ENCODE results near the gene MRPL51. TPM values are rescaled to one million over a fixed set of nuclear protein-coding genes. Genes with fewer than 3 reads are reported as not detected.

The MRPL51 gene
- total and polyA plus RNA-seq, 11 donors = 95.6 to 300 (median 223) TPM

DNA sequence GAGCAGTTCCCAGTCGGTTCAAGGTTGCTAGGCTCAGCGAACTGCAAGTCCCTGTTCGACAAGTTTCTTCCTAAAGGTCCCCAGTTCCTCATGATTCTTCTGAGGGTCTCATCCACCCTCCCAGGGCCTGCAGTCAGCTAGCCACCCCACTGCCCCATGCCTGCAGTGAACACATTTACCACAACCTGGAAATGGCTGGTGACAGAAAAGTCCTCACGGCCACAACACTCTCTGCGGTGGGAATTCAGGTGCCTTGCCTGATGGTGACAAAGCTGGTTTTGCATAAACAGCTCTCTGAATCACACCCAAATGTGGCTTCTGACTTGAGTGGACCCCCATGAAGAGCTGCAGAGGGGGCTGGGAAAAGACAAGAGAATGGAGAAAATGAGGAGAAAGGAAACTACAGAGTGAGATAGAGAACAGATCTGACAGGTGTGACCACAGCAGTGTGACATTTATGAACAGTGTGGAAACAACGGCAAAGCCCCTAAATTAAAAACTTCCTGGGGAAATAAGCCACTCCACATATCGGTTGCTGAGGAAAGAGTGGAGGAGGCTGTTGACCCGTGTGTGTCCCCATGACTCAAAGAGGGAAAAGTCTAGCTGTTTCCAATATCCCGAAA lies 49.6 kb downstream of the MRPL51 start:
- ATAC-seq = no peak
- Histone ChIP-seq H3K27ac (peak overlapping the region in 1 of 12 donors; percentile 30), H3K36me3 (peaks cover 0 to 50% (median 15%) of the 10 kb centered on the region in 9 donors), H3K4me1 (no peaks in the 10 kb centered on the region), H3K9me3 (no peaks in the 10 kb centered on the region), H3K4me3 (no peak overlapping the region), H3K27me3 (no peaks in the 10 kb centered on the region)
- intact Hi-C loops (cut with DNase I) = no loop called here
- WGBS, 4 donors = 63 to 72% (median 64%) methylated on average over 8 to 9 of the region's 9 CpGs
- TF ChIP-seq POLR2A (IDR thresholded peaks at IDR 0.05) (no peak), CTCF (IDR thresholded peaks at IDR 0.05) (no peak)
- DNase-seq = no peak

GRCh38 chr12:6442836-6443235 lies 50.2 kb downstream of the MRPL51 start:
- TF ChIP-seq POLR2A (IDR thresholded peaks at IDR 0.05) = no peak
- no peak for TF ChIP-seq CTCF (IDR thresholded peaks at IDR 0.05)
- Histone ChIP-seq H3K4me3 (no peak overlapping the region), H3K4me1 (no peaks in the 10 kb centered on the region), H3K27me3 (no peaks in the 10 kb centered on the region), H3K36me3 (peaks cover 0 to 47% (median 13%) of the 10 kb centered on the region in 9 donors), H3K27ac (no peak overlapping the region), H3K9me3 (no peaks in the 10 kb centered on the region)
- intact Hi-C loops (cut with DNase I) = no loop called here
- WGBS, 4 donors = 82 to 85% (median 83%) methylated on average over 9 of the region's 9 CpGs
- no peak for DNase-seq
- ATAC-seq = no peak

Other genes with a start within 250 kb of the MRPL51 start
- gene PLEKHG6, start 182.6 kb downstream of the MRPL51 start, total RNA-seq = 1 to 10 TPM in 1 of 9 donors, under 1 TPM in 2, not detected in 6; 0.16 to 2.8 (median 0.43) TPM
- gene PLEKHG6, start 182.6 kb downstream of the MRPL51 start, polyA plus RNA-seq = under 1 TPM; 0.11 to 0.33 TPM
- 100 to 1,000 TPM in 2 of 9 donors, 10 to 100 TPM in 7; 37.2 to 141 (median 54.2) TPM for gene TNFRSF1A, start 151.2 kb downstream of the MRPL51 start, total RNA-seq
- gene TNFRSF1A, start 151.2 kb downstream of the MRPL51 start, polyA plus RNA-seq = 10 to 100 TPM; 23.7 to 91.8 TPM
- gene SCNN1A, start 117.7 kb downstream of the MRPL51 start, total RNA-seq = 1 to 10 TPM in 1 of 9 donors, under 1 TPM in 4, not detected in 4; 0.35 to 3.9 (median 0.55) TPM
- under 1 TPM; 0.11 to 0.15 TPM for gene SCNN1A, start 117.7 kb downstream of the MRPL51 start, polyA plus RNA-seq
- 10 to 100 TPM; 16.0 to 83.4 (median 26.2) TPM for gene LTBR, start 109.1 kb downstream of the MRPL51 start, total RNA-seq
- 10 to 100 TPM; 22.8 to 41.8 TPM for gene LTBR, start 109.1 kb downstream of the MRPL51 start, polyA plus RNA-seq
- 1 to 10 TPM in 1 of 9 donors, under 1 TPM in 3, not detected in 5; 0.27 to 5.3 (median 0.42) TPM for gene CD27, start 48.3 kb downstream of the MRPL51 start, total RNA-seq
- under 1 TPM in 1 of 2 donors, not detected in 1; 0.19 TPM for gene CD27, start 48.3 kb downstream of the MRPL51 start, polyA plus RNA-seq
- 10 to 100 TPM in 8 of 9 donors, 1 to 10 TPM in 1; 6.9 to 55.6 (median 14.1) TPM for gene TAPBPL, start 41.2 kb downstream of the MRPL51 start, total RNA-seq
- 10 to 100 TPM in 1 of 2 donors, 1 to 10 TPM in 1; 5.4 to 10.2 TPM for gene TAPBPL, start 41.2 kb downstream of the MRPL51 start, polyA plus RNA-seq
- 1 to 10 TPM; 2.1 to 8.3 (median 3.4) TPM for gene VAMP1, start 22.6 kb downstream of the MRPL51 start, total RNA-seq
- 1 to 10 TPM; 2.7 to 6.2 TPM for gene VAMP1, start 22.6 kb downstream of the MRPL51 start, polyA plus RNA-seq
- gene NCAPD2, start 840 bp upstream of the MRPL51 start, total RNA-seq = 10 to 100 TPM in 8 of 9 donors, 1 to 10 TPM in 1; 8.4 to 22.4 (median 11.3) TPM
- gene NCAPD2, start 840 bp upstream of the MRPL51 start, polyA plus RNA-seq = 1 to 10 TPM; 3.3 to 8.1 TPM
- gene GAPDH, start 41.3 kb upstream of the MRPL51 start, total RNA-seq = 1,000 to 10,000 TPM; 3,379 to 7,430 (median 4,887) TPM
- 1,000 to 10,000 TPM; 4,589 to 6,374 TPM for gene GAPDH, start 41.3 kb upstream of the MRPL51 start, polyA plus RNA-seq
- gene IFFO1, start 62.8 kb upstream of the MRPL51 start, total RNA-seq = 10 to 100 TPM; 13.2 to 27.5 (median 15.0) TPM
- gene IFFO1, start 62.8 kb upstream of the MRPL51 start, polyA plus RNA-seq = 10 to 100 TPM; 10.3 to 15.4 TPM
- 10 to 100 TPM; 12.9 to 23.8 (median 16.5) TPM for gene NOP2, start 75.0 kb upstream of the MRPL51 start, total RNA-seq
- 10 to 100 TPM; 15.4 to 30.1 TPM for gene NOP2, start 75.0 kb upstream of the MRPL51 start, polyA plus RNA-seq
- 100 to 1,000 TPM; 131 to 237 (median 160) TPM for gene CHD4, start 114.1 kb upstream of the MRPL51 start, total RNA-seq
- gene CHD4, start 114.1 kb upstream of the MRPL51 start, polyA plus RNA-seq = 100 to 1,000 TPM; 144 to 189 TPM
- 10 to 100 TPM in 1 of 9 donors, 1 to 10 TPM in 8; 3.7 to 11.7 (median 4.8) TPM for gene LPAR5, start 142.7 kb upstream of the MRPL51 start, total RNA-seq
- 1 to 10 TPM; 3.5 to 4.7 TPM for gene LPAR5, start 142.7 kb upstream of the MRPL51 start, polyA plus RNA-seq
- 1 to 10 TPM in 4 of 9 donors, under 1 TPM in 4, not detected in 1; 0.32 to 7.2 (median 0.99) TPM for gene ACRBP, start 154.2 kb upstream of the MRPL51 start, total RNA-seq
- under 1 TPM; 0.34 to 0.60 TPM for gene ACRBP, start 154.2 kb upstream of the MRPL51 start, polyA plus RNA-seq
- 10 to 100 TPM; 17.4 to 39.0 (median 24.7) TPM for gene ING4, start 169.9 kb upstream of the MRPL51 start, total RNA-seq
- 10 to 100 TPM; 14.6 to 23.6 TPM for gene ING4, start 169.9 kb upstream of the MRPL51 start, polyA plus RNA-seq
- 10 to 100 TPM; 19.4 to 38.1 (median 25.2) TPM for gene ZNF384, start 196.1 kb upstream of the MRPL51 start, total RNA-seq
- gene ZNF384, start 196.1 kb upstream of the MRPL51 start, polyA plus RNA-seq = 10 to 100 TPM; 15.0 to 29.7 TPM
- gene PIANP, start 207.6 kb upstream of the MRPL51 start, total RNA-seq = under 1 TPM in 3 of 9 donors, not detected in 6; 0.11 to 0.32 (median 0.22) TPM
- under 1 TPM; 0.15 to 0.28 TPM for gene PIANP, start 207.6 kb upstream of the MRPL51 start, polyA plus RNA-seq
- 10 to 100 TPM; 56.7 to 96.4 (median 82.6) TPM for gene COPS7A, start 230.8 kb upstream of the MRPL51 start, total RNA-seq
- 100 to 1,000 TPM in 1 of 2 donors, 10 to 100 TPM in 1; 54.1 to 108 TPM for gene COPS7A, start 230.8 kb upstream of the MRPL51 start, polyA plus RNA-seq

Measured in heart left ventricle (tissue), 16 donors.